HG02938 (cell line): ENCODE measurements around the gene TJP2.

Experiments used
- ATAC-seq: cut with Tn5 transposase; IDR thresholded peaks from one replicate; pipeline ENCODE4 v1.9.1; 2021; ENCODE audit warnings: mild to moderate bottlenecking, moderate library complexity; ENCODE audit not compliant: unreplicated experiment

Gene TJP2

GRCh38 chr9:69218166-69218565 is 44.1 kb downstream of the TJP2 start:
- no peak for ATAC-seq

- ATAC-seq: no peak
Measured at GRCh38 chr9:69221036-69221435, 47.0 kb downstream of the TJP2 start.

GRCh38 chr9:69222970-69223369 is 48.9 kb downstream of the TJP2 start:
- ATAC-seq: no peak

- ATAC-seq: no peak
Measured at GRCh38 chr9:69223605-69224004, 49.5 kb downstream of the TJP2 start.

- ATAC-seq: no peak
Measured at GRCh38 chr9:69229367-69229766, 55.3 kb downstream of the TJP2 start.

GRCh38 chr9:69232135-69232534 is 58.1 kb downstream of the TJP2 start:
- no peak for ATAC-seq

- ATAC-seq: no peak
Measured at GRCh38 chr9:69234683-69235082, 60.6 kb downstream of the TJP2 start.

- ATAC-seq: no peak
Measured at GRCh38 chr9:69236188-69236587, 62.1 kb downstream of the TJP2 start.

GRCh38 chr9:69237702-69238295 is 63.7 kb downstream of the TJP2 start:
- ATAC-seq: no peak

- no peak for ATAC-seq
Measured at GRCh38 chr9:69243116-69243515, 69.0 kb downstream of the TJP2 start.

GRCh38 chr9:69246629-69247028 is 72.6 kb downstream of the TJP2 start:
- no peak for ATAC-seq

- no peak for ATAC-seq
Measured at GRCh38 chr9:69248005-69248404, 73.9 kb downstream of the TJP2 start.

- ATAC-seq: no peak
Measured at GRCh38 chr9:69249337-69249736, 75.3 kb downstream of the TJP2 start.

- no peak for ATAC-seq
Measured at GRCh38 chr9:69250681-69251080, 76.6 kb downstream of the TJP2 start.

GRCh38 chr9:69252436-69252835 is 78.4 kb downstream of the TJP2 start:
- ATAC-seq: no peak

- no peak for ATAC-seq
Measured at GRCh38 chr9:69253057-69253456, 79.0 kb downstream of the TJP2 start.

- no peak for ATAC-seq
Measured at GRCh38 chr9:69254223-69254622, 80.1 kb downstream of the TJP2 start.

GRCh38 chr9:69255591-69255990 is 81.5 kb downstream of the TJP2 start:
- ATAC-seq: no peak

- ATAC-seq: no peak
Measured at GRCh38 chr9:69258551-69258950, 84.5 kb downstream of the TJP2 start.

GRCh38 chr9:69260161-69260560 is 86.1 kb downstream of the TJP2 start:
- ATAC-seq: no peak

GRCh38 chr9:69261636-69262035 is 87.6 kb downstream of the TJP2 start:
- no peak for ATAC-seq

- ATAC-seq: no peak
Measured at GRCh38 chr9:69264526-69264925, 90.4 kb downstream of the TJP2 start.

GRCh38 chr9:69265891-69266290 is 91.8 kb downstream of the TJP2 start:
- no peak for ATAC-seq
